NCI-H2196 (cell line): ENCODE data around the gene DNASE1L1.

Source experiments
- DNase-seq: peaks from one replicate; lab custom pipeline; 2025; ENCODE audit not compliant: unreplicated experiment; lab: John Stamatoyannopoulos, UW

Gene DNASE1L1

GRCh38 chrX:154384284-154384892 lies 24.7 kb downstream of the DNASE1L1 start:
- DNase-seq = no peak

- DNase-seq = no peak
Measured at GRCh38 chrX:154383359-154384283, 25.4 kb downstream of the DNASE1L1 start.

- no peak for DNase-seq
Measured at GRCh38 chrX:154382483-154383069, 26.5 kb downstream of the DNASE1L1 start.

GRCh38 chrX:154381271-154381670 lies 27.8 kb downstream of the DNASE1L1 start:
- no peak for DNase-seq

- no peak for DNase-seq
Measured at GRCh38 chrX:154380787-154381186, 28.3 kb downstream of the DNASE1L1 start.

- DNase-seq = no peak
Measured at GRCh38 chrX:154380153-154380552, 28.9 kb downstream of the DNASE1L1 start.

- DNase-seq = no peak
Measured at GRCh38 chrX:154379569-154379951, 29.5 kb downstream of the DNASE1L1 start.

- DNase-seq = peak; percentile 97
Measured at GRCh38 chrX:154378799-154379568, 30.1 kb downstream of the DNASE1L1 start, which contains the start of gene EMD. EMD (plus strand) TSS chrX:154379295; CDS start chrX:154379485, 190 bp downstream.

- DNase-seq = peak; percentile 36
Measured at GRCh38 chrX:154378059-154378798, 30.8 kb downstream of the DNASE1L1 start.

- no peak for DNase-seq
Measured at GRCh38 chrX:154376774-154377173, 32.3 kb downstream of the DNASE1L1 start.

- no peak for DNase-seq
Measured at GRCh38 chrX:154375156-154375504, 33.9 kb downstream of the DNASE1L1 start.

GRCh38 chrX:154374313-154375155 lies 34.5 kb downstream of the DNASE1L1 start, which contains the start of gene FLNA:
FLNA (minus strand) TSS chrX:154374634; CDS start chrX:154371245, 3,389 bp downstream.
- peak; percentile 18 for DNase-seq

GRCh38 chrX:154373340-154374306 lies 35.4 kb downstream of the DNASE1L1 start:
- peak; percentile 75 for DNase-seq

- DNase-seq = no peak
Measured at GRCh38 chrX:154372612-154373022, 36.4 kb downstream of the DNASE1L1 start.

GRCh38 chrX:154371789-154372300 lies 37.2 kb downstream of the DNASE1L1 start:
- DNase-seq = no peak

- DNase-seq = peak; percentile 80
Measured at GRCh38 chrX:154371017-154371788, 37.9 kb downstream of the DNASE1L1 start.

GRCh38 chrX:154370300-154371016 lies 38.6 kb downstream of the DNASE1L1 start:
- no peak for DNase-seq
